Karpas-422 (cell line): ENCODE data around the gene PTPRD. TPM values are rescaled to one million over a fixed set of nuclear protein-coding genes. Genes with fewer than 3 reads are reported as not detected.

ENCODE experiments used
- DNase-seq: peaks from one replicate; pipeline ENCODE4 v3.0.0-alpha.2; 2015
- H2AFZ ChIP-seq: fragments of 200-600 bp; sonication (generic); 2 replicates; pipeline ENCODE4 v1.6.1; 2014; ENCODE audit warnings: antibody characterized with exemption, low read length, mixed read lengths
- H3K27ac ChIP-seq: fragments of 200-600 bp; sonication (generic); 2 replicates; pipeline ENCODE4 v1.5.1; 2014; ENCODE audit warnings: mild to moderate bottlenecking, low read length, moderate library complexity
- H3K27me3 ChIP-seq: fragments of 200-600 bp; sonication (generic); 2 replicates; pipeline ENCODE4 v1.6.1; 2014; ENCODE audit warnings: low read length, mixed read lengths
- H3K36me3 ChIP-seq: fragments of 200-600 bp; sonication (generic); 2 replicates; pipeline ENCODE4 v1.6.1; 2014; ENCODE audit warnings: low read length, mixed read lengths; ENCODE audit not compliant: insufficient read depth
- H3K4me1 ChIP-seq: fragments of 200-600 bp; sonication (generic); 2 replicates; pipeline ENCODE4 v1.6.1; 2014; ENCODE audit warnings: mild to moderate bottlenecking, low read length, mixed read lengths
- H3K4me2 ChIP-seq: fragments of 200-600 bp; sonication (generic); 2 replicates; pipeline ENCODE4 v1.6.1; 2014; ENCODE audit warnings: low read length, low read depth, mild to moderate bottlenecking; ENCODE audit not compliant: poor library complexity, severe bottlenecking
- H3K4me3 ChIP-seq: fragments of 200-600 bp; sonication (generic); 2 replicates; pipeline ENCODE4 v1.5.1; 2014; ENCODE audit warnings: mild to moderate bottlenecking, antibody characterized with exemption, low read length, mixed read lengths
- H3K79me2 ChIP-seq: fragments of 200-600 bp; sonication (generic); 2 replicates; pipeline ENCODE4 v1.6.1; 2014; ENCODE audit warnings: mild to moderate bottlenecking, low read length, mixed read lengths
- H3K9ac ChIP-seq: fragments of 200-600 bp; sonication (generic); 2 replicates; pipeline ENCODE4 v1.6.0; 2014; ENCODE audit warnings: low read length
- H3K9me2 ChIP-seq: fragments of 200-600 bp; sonication (generic), shearing (Covaris generic); replicated peaks from 2 replicates; pipeline ENCODE4 v1.6.0; 2014; ENCODE audit warnings: mild to moderate bottlenecking, low read length, moderate library complexity; ENCODE audit not compliant: insufficient read depth
- H3K9me3 ChIP-seq: fragments of 300-700, 200-600 bp; sonication (generic); 2 replicates; pipeline ENCODE4 v1.6.1; 2014; ENCODE audit warnings: low read length, mixed read lengths
- H4K20me1 ChIP-seq: fragments of 200-600 bp; sonication (generic); 2 replicates; pipeline ENCODE4 v1.6.1; 2014; ENCODE audit warnings: mild to moderate bottlenecking, antibody characterized with exemption, low read length, low read depth; ENCODE audit not compliant: insufficient read depth
- total RNA-seq: library from RNA; depleted of rRNA; stranded (reverse); fragments of >200 nt; shearing (Covaris generic); gene quantifications from 2 replicates; pipeline ENCODE4 v1.2.3, GENCODE V29; 2014; ENCODE audit warnings: low replicate concordance

Gene PTPRD
- total RNA-seq, 1 experiment from 2014 or later, result 0.63 TPM

DNA sequence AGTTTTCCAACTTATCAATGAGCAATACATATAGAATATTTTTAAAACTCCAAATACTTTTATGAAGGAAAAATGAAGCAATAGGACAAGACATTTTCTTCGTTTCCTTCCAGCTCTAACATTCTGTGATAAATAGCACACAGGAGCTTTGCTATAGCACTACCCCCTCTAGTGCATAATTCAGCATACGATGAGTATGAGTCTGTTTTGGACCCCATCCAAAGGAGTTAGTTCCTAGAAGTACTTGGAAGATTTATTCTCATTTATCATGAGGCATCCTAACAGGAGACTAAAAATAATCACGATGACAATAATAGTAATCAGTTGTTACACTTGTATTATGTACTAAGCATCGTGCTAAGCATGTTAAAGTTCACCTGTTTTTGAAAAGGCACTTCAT is 1751.9 kb downstream of the PTPRD start:
- H3K9ac ChIP-seq, result no peak overlapping the region
- H3K4me2 ChIP-seq, result no peak overlapping the region
- H3K4me3 ChIP-seq, result no peak overlapping the region
- no peak for DNase-seq
- no peaks in the 10 kb centered on the region for H3K79me2 ChIP-seq
- H3K4me1 ChIP-seq, result no peaks in the 10 kb centered on the region
- H3K27me3 ChIP-seq, result no peaks in the 10 kb centered on the region
- no peaks in the 10 kb centered on the region for H4K20me1 ChIP-seq
- H3K9me3 ChIP-seq, result peaks cover 8% of the 10 kb centered on the region; the same call in 1 of the 2 replicates
- H3K36me3 ChIP-seq, result no peaks in the 10 kb centered on the region
- H3K9me2 ChIP-seq, result no peaks in the 10 kb centered on the region; the same call in 1 of the 2 replicates
- H3K27ac ChIP-seq, result no peak overlapping the region
- H2AFZ ChIP-seq, result no peak overlapping the region

DNA sequence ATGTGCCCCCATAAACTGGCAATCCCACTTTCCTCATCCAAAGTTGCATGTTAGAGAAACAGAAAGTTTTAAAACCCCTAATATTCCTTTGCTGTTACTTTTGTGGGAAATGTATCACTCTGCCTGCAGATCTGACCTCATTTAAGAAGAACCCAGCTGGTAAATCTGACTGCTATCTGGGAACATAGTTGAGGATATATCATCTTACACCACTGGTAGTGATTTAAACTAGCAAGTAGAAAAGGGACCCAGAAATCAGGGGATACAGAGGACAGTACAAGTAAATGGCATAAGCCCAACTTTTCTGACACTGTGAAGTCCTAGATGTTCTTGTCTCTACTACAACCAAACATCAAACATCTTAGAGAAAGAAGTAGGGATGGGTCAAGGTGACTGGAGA is 1752.7 kb downstream of the PTPRD start:
- no peaks in the 10 kb centered on the region for H3K79me2 ChIP-seq
- H3K27me3 ChIP-seq, result no peaks in the 10 kb centered on the region
- no peak for DNase-seq

GRCh38 chr9:8859416-8859815 is 1753.4 kb downstream of the PTPRD start:
- Histone ChIP-seq H3K4me1 (no peaks in the 10 kb centered on the region), H3K4me2 (no peak overlapping the region), H3K27me3 (no peaks in the 10 kb centered on the region), H3K79me2 (no peaks in the 10 kb centered on the region), H3K36me3 (no peaks in the 10 kb centered on the region), H2AFZ (no peak overlapping the region), H3K9me3 (peaks cover 8% of the 10 kb centered on the region; the same call in 1 of the 2 replicates), H4K20me1 (no peaks in the 10 kb centered on the region), H3K9ac (no peak overlapping the region), H3K4me3 (no peak overlapping the region), H3K9me2 (no peaks in the 10 kb centered on the region; the same call in 1 of the 2 replicates), H3K27ac (no peak overlapping the region)
- no peak for DNase-seq

More for the DNA sequence above, 1752.7 kb downstream of the PTPRD start:
- Histone ChIP-seq H3K9me2 (no peaks in the 10 kb centered on the region; the same call in 1 of the 2 replicates), H3K27ac (no peak overlapping the region), H4K20me1 (no peaks in the 10 kb centered on the region), H3K4me1 (no peaks in the 10 kb centered on the region), H3K9me3 (peaks cover 8% of the 10 kb centered on the region; the same call in 1 of the 2 replicates), H3K36me3 (no peaks in the 10 kb centered on the region), H3K4me3 (no peak overlapping the region), H3K9ac (no peak overlapping the region), H3K4me2 (no peak overlapping the region), H2AFZ (no peak overlapping the region)

DNA sequence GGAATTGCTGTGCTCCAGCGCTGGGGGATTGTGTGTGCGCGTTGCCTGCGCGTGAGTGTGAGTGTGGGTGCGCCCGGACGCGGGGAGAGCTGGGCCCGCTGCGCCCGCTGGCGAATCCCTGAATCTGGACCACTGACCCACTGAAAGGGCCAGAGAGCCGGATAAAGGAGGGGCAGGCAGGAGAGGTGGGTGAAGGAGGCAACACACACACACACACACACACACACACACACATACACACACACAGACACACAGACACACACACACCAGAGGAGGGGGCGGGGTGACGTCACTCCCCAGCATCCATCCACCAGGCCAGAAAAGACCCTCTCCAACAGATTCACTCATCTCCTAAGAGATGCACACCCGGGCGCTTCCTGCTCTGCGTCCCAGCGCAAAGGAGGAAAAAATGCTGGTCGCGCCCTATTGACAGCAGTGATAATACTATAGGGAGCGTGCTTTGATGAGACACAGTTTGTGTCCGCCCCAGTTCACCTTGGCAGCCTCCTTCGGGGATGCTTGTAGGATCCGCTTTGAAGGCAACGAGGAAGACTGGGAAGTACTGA is 1754.1 kb downstream of the PTPRD start:
- H3K27me3 ChIP-seq, result no peaks in the 10 kb centered on the region
- H3K9ac ChIP-seq, result no peak overlapping the region
- H3K27ac ChIP-seq, result no peak overlapping the region
- no peak overlapping the region for H3K4me2 ChIP-seq
- H2AFZ ChIP-seq, result no peak overlapping the region
- no peak overlapping the region for H3K4me3 ChIP-seq
- H3K36me3 ChIP-seq, result no peaks in the 10 kb centered on the region
- no peaks in the 10 kb centered on the region for H4K20me1 ChIP-seq
- H3K9me3 ChIP-seq, result peaks cover 6% of the 10 kb centered on the region; the same call in 1 of the 2 replicates
- no peaks in the 10 kb centered on the region for H3K4me1 ChIP-seq
- no peak for DNase-seq
- no peaks in the 10 kb centered on the region; the same call in 1 of the 2 replicates for H3K9me2 ChIP-seq
- no peaks in the 10 kb centered on the region for H3K79me2 ChIP-seq

- no peak overlapping the region for H3K27ac ChIP-seq
- H3K9me3 ChIP-seq, result peaks cover 4% of the 10 kb centered on the region; the same call in 1 of the 2 replicates
- no peaks in the 10 kb centered on the region for H3K27me3 ChIP-seq
- no peak overlapping the region for H3K4me2 ChIP-seq
- no peak overlapping the region for H2AFZ ChIP-seq
- H3K36me3 ChIP-seq, result no peaks in the 10 kb centered on the region
- H3K4me1 ChIP-seq, result no peaks in the 10 kb centered on the region
- H3K4me3 ChIP-seq, result no peak overlapping the region
- H3K9me2 ChIP-seq, result no peaks in the 10 kb centered on the region
- DNase-seq, result no peak
- no peaks in the 10 kb centered on the region for H4K20me1 ChIP-seq
- H3K79me2 ChIP-seq, result no peaks in the 10 kb centered on the region
- no peak overlapping the region for H3K9ac ChIP-seq
Measured at GRCh38 chr9:8857926-8858595, 1754.7 kb downstream of the PTPRD start.

GRCh38 chr9:8857068-8857925 is 1755.5 kb downstream of the PTPRD start:
- Histone ChIP-seq H3K4me2 (no peak overlapping the region), H3K9ac (no peak overlapping the region), H3K4me3 (no peak overlapping the region), H4K20me1 (no peaks in the 10 kb centered on the region), H3K4me1 (no peaks in the 10 kb centered on the region), H3K27ac (no peak overlapping the region), H3K36me3 (no peaks in the 10 kb centered on the region), H3K9me2 (no peaks in the 10 kb centered on the region), H3K79me2 (no peaks in the 10 kb centered on the region), H2AFZ (no peak overlapping the region), H3K27me3 (no peaks in the 10 kb centered on the region), H3K9me3 (peaks cover 4% of the 10 kb centered on the region; the same call in 1 of the 2 replicates)
- DNase-seq, result no peak

GRCh38 chr9:8856396-8857067 is 1756.3 kb downstream of the PTPRD start:
- H3K36me3 ChIP-seq, result no peaks in the 10 kb centered on the region
- H3K9me2 ChIP-seq, result no peaks in the 10 kb centered on the region
- no peak overlapping the region for H3K27ac ChIP-seq
- H2AFZ ChIP-seq, result no peak overlapping the region
- no peak for DNase-seq
- no peaks in the 10 kb centered on the region for H3K4me1 ChIP-seq
- no peaks in the 10 kb centered on the region for H3K27me3 ChIP-seq
- no peaks in the 10 kb centered on the region for H4K20me1 ChIP-seq
- no peak overlapping the region for H3K4me2 ChIP-seq
- no peaks in the 10 kb centered on the region for H3K79me2 ChIP-seq
- no peak overlapping the region for H3K4me3 ChIP-seq
- peaks cover 4% of the 10 kb centered on the region; the same call in 1 of the 2 replicates for H3K9me3 ChIP-seq
- H3K9ac ChIP-seq, result no peak overlapping the region
